ENCODE data around the gene ZC3H4. TPM values are rescaled to one million over a fixed set of nuclear protein-coding genes. Genes with fewer than 3 reads are reported as not detected.

The ZC3H4 gene
- total and polyA plus RNA-seq, 10 of the 15 experiments (the other 5 are each of a cell fraction or from before 2014, with no cell fraction given), result 5.1 to 86.3 (median 15.5) TPM

DNA sequence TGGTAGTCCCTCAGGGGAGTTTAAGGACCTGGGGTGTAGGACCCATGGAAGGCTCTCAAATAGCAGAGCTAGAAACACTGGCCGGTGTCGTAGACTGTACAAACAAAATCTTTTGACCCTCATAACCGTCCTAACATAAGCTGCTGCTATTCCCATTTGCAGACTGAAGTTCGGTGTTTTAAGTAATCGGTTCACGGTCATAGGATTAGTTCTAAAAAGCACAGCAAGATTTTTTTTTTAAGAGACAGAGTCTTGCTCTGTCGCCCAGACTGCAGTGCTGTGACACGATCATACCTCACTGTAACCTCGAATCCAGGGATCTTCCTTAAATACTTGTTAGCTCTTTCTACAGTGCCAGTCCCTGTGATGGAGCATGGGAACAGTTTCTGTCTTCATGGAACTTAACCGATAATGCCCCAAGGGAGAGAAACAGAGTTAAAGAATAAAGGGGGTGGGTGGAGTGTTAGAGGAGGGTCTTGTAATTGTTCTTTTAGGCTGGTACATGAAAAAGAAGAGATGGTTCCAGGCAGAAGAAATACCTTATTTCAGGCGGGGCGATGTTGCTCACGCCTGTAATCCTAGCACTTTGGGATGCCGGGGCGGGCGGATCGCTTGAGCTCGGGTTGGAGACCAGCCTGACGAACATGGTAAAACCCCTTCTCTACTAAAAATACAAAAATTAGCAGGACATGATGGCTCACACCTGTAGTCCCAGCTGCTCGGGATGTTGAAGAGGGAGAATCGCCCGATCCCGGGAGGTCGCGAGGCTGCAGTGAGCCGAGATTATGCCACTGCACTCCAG, 475 bp upstream of the ZC3H4 start (continued):
- TF ChIP-seq PRDM15 (CRISPR knock-in tag; IDR thresholded peaks at IDR 0.05) (no peak), NFIC (IDR thresholded peaks at IDR 0.05; ENCODE audit: low read depth, low read length) (no peak), MTA3 (IDR thresholded peaks at IDR 0.05; ENCODE audit: borderline replicate concordance, low read length) (0 out of 2 replicates have a peak, but pooled peaks have one; percentile 17), BCLAF1 (IDR thresholded peaks at IDR 0.05) (no peak), POLR2AphosphoS5 (IDR thresholded peaks at IDR 0.05; ENCODE audit: low read length) (no peak; the same call in 1 of the 2 replicates), BMI1 (IDR thresholded peaks at IDR 0.05; ENCODE audit: borderline replicate concordance) (no peak), EZH2 (IDR thresholded peaks at IDR 0.05; ENCODE audit: borderline replicate concordance, control insufficient read depth, low read depth, low read length) (no peak), PML (IDR thresholded peaks at IDR 0.05; ENCODE audit: low read length) (no peak), MAX (IDR thresholded peaks at IDR 0.05; ENCODE audit: low read depth, low read length) (no peak), RB1 (IDR thresholded peaks at IDR 0.05; ENCODE audit: borderline replicate concordance) (no peak), DPF2 (IDR thresholded peaks at IDR 0.05) (0 out of 2 replicates have a peak, but pooled peaks have one; percentile 18), ZNF687 (IDR thresholded peaks at IDR 0.05) (no peak)
- TF ChIP-seq, protein P1, sequence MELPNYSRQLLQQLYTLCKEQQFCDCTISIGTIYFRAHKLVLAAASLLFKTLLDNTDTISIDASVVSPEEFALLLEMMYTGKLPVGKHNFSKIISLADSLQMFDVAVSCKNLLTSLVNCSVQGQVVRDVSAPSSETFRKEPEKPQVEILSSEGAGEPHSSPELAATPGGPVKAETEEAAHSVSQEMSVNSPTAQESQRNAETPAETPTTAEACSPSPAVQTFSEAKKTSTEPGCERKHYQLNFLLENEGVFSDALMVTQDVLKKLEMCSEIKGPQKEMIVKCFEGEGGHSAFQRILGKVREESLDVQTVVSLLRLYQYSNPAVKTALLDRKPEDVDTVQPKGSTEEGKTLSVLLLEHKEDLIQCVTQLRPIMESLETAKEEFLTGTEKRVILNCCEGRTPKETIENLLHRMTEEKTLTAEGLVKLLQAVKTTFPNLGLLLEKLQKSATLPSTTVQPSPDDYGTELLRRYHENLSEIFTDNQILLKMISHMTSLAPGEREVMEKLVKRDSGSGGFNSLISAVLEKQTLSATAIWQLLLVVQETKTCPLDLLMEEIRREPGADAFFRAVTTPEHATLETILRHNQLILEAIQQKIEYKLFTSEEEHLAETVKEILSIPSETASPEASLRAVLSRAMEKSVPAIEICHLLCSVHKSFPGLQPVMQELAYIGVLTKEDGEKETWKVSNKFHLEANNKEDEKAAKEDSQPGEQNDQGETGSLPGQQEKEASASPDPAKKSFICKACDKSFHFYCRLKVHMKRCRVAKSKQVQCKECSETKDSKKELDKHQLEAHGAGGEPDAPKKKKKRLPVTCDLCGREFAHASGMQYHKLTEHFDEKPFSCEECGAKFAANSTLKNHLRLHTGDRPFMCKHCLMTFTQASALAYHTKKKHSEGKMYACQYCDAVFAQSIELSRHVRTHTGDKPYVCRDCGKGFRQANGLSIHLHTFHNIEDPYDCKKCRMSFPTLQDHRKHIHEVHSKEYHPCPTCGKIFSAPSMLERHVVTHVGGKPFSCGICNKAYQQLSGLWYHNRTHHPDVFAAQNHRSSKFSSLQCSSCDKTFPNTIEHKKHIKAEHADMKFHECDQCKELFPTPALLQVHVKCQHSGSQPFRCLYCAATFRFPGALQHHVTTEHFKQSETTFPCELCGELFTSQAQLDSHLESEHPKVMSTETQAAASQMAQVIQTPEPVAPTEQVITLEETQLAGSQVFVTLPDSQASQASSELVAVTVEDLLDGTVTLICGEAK (IDR thresholded peaks at IDR 0.05; ENCODE audit: borderline replicate concordance), result peak; percentile 33; the same call in 1 of the 2 replicates

Data from GM12878 (cell line).